GM18909 (cell line): Measurements from ENCODE around the gene GNAQ.

Experiments
- ATAC-seq: cut with Tn5 transposase; IDR thresholded peaks from one replicate; pipeline ENCODE4 v1.9.1; 2021; ENCODE audit warnings: mild to moderate bottlenecking; ENCODE audit not compliant: unreplicated experiment, poor library complexity

Gene GNAQ

DNA sequence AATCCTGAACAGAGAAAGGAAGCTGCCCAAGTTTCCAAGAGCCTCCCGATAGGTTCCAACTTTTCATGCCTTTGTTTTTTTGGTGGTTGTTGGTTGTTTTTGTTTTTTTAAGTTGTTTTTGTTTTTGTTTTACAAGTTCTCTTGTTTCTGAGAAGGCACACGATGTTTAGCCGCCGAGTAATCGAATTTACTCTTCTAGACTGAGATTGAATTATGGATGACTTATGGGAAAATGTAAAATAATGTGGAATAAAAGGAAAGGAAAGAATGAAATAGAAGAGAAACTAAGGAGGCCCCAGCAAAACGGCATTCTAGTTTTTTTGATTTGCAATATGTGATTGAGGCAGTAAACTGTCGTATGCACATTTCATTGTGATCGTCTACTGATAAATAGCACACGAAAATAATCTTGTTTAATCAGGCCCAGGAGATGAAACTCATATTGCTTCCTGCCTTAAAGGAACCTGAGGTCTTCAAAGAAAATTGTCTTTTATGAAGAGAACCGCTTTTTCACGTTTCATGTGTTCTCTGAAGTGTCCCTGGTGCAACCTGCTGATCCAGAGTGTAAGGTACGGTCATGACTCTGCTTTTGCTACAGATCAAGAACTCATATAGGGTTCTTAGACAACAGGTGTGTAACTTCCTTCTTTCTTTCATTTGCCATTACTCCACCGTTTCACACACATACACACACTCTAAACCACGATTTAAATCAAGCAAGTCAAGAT lies 1.3 kb upstream of the GNAQ start:
- no peak for ATAC-seq

DNA sequence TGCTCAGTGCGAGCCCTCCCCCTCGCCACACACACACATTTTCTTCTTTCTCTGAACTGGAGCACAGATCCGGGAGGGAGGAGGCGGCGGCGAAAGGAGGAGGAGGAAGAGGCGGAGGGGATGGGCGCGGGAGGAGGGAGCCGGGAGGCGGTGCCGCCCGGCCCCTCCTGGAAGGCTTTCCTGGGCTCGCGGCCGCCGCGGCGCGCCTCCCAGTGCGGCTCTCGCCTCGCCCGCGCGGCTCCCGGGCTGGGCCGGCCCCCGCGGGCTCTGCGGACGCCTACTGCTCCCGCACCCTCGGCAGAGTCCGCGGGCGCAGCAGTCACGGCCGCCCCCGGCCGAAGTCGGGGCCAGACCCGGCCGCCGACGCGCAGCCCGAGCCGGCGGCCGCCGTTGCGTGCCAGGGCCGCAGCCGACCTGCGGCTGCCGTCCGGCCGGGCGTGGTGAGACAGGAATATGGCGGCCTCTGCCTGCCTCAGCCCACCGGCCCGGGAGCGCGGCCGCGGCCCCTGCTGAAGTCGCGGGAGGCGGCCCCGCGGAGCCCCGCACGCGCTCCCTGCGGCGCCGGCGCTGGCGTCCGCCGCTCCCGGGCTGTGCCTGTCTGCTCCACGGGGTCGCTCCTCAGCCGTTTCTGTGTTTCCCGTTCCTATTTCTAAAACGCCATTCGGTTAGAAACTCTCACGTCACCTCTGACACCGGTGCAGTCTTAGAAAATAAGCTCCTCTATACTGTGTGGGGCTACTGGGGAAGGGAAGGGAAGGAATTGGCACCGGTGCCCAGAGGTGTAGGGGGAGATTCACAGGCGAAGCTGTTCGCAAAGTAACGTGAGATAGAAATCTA lies 500 bp upstream of the GNAQ start:
- peak; percentile 39 for ATAC-seq

DNA sequence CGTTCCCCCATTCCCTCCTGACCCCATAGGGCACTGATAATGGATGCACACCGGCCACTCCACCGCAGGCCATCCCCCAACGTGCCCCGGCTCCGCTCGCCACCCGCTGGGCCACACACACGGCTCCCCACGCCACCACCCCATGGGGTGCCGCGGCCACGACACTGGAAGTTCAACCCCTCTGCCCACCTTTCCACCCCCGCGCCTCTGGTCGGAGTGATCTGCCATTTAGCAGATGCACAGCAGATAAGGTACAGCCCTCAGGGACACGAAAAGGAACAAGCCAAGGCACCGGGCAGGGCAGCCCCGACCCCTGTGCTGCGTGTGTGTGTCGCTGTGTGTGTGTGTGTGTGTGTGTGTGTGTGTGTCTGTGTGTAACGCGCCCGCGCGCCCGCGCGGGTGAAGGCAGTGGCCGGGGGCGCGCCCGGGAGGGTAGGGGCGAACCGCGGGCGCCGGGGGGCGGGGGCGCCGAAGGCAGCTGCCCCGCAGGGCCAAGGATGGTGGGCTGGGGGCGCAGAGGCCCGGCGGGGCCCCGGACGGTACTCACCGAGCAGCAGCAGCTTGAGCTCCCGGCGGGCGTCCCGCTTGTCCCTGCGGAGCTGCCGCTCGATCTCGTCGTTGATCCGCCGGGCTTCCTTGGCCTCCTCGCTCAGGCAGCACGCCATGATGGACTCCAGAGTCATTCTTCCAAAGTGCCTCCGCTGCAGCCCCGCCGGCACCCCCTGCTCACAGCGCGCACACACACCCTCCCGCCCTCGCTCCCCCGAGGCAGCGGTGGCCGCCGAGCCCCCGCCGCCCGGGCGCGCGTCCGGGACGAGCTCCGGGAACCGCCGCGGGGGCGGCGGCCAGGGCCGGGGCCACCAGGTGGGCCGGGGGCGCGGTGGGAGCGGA lies 813 bp downstream of the GNAQ start:
- ATAC-seq, result no peak

DNA sequence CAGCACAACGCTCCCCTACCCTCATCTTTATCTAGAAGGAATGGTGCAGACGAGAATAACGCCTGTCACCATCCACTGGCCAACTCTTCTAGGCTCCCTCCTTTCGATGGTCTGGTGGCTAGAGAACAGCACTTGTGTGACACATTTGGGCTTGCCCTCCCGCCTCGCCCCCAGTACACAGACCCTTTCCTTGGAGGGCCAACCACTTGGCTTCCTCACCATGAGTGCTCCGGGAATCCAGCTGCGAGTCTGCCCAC lies 1.4 kb downstream of the GNAQ start:
- ATAC-seq, result no peak

DNA sequence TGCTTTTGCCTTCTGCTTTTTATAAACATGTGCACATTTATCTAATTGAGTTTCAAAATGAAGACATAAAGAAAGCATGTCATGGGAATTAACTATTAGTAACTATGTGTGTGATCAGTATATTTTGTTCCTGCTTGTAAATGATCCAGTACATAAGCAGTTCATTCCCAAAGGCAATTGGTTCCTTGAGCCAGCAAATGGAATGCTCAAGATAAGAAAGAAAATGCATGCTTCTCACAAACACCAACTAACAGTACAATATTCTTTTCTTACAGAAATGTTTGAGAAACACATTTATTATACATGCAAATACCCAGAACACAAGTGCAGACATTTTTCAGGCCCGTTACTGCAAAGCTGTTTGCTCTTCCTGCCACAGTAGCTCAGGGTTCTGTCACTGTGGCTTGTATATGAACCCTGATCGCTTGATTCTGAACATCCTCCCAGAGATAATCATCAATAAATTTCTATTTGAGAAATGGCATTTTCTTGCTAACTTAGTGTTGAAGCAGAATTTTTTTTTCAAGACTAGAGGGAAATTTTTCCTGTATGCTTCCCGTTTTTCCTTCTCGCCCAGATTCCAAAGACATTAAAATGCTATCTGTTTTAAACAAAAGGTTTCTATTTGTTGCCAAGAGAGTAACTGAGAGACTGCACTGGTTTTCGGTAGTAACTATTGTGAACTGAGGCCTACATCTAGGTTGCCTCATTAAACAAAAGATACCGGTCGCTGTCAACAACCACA lies 1.9 kb downstream of the GNAQ start:
- ATAC-seq, result no peak

DNA sequence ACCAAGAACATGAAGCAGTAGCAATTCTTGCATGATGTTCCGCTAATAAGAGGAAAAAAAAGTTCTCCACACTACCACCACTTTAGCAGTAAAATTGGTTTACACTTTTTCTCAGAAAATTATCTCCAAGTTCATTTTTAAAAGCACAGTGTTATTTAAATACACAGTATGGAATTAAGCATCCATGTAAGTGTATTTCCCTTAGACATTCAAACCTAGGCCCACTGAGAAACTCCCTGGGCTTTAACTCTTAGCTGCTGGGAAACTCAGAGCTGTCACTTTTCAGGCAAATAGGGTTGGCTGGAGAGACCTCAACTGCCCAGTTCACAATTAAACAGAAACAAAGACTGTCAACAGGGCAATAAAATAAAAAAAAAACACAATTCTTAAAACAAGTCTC lies 2.7 kb downstream of the GNAQ start:
- ATAC-seq, result no peak

DNA sequence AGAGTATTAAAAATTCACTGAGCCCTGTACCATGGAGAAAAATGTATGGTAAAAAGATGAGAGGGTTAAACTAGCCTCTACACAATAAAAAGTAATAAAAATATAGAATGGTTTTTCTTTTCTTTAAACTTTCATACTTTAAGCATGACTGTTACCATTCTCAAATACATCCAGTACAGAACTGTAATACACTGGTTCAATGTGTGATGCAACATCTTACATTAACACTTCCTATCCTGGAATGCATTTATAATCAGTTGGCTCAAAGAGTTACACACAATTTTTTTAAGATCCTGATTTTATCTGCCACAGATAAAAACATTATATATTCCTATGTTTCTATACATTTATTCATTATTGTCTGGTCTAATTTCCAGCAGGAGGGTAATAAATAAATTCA lies 4.7 kb downstream of the GNAQ start:
- ATAC-seq, result no peak

DNA sequence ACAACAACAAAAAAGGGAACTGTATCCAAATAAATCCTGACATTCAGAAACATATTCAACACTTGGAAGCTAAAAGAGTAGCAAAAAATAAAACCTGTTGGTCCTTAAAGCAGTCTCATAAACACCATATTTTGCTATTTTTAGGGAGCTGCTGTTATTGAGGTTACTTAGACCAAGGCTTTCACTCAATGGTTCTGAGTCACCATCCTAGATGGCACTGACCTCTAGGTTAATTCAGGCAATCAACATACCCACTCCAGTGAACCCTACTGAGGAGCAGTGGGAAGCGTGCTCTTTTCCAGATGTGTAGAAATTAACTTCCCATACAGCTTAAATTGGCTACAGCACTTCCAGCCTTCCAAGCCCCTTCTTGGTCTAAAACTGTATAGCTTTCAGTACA lies 5.2 kb downstream of the GNAQ start:
- no peak for ATAC-seq

DNA sequence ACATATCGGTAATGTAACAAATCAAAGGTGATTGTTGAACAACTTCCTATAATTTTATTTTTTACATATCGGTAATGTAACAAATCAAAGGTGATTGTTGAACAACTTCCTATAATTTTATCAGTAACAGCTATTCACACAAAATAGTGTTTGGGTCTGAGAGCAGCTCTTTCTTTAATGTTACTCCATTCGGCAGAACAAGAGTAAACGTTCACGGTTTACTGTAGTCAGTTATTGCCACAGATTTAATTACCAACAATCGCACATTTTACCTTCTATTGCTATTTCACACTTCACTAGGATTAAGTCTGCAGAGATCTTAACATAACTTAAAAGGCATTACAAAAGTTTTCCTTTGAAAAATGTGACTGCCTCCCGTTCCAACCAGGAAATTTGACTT lies 6.4 kb downstream of the GNAQ start:
- no peak for ATAC-seq

DNA sequence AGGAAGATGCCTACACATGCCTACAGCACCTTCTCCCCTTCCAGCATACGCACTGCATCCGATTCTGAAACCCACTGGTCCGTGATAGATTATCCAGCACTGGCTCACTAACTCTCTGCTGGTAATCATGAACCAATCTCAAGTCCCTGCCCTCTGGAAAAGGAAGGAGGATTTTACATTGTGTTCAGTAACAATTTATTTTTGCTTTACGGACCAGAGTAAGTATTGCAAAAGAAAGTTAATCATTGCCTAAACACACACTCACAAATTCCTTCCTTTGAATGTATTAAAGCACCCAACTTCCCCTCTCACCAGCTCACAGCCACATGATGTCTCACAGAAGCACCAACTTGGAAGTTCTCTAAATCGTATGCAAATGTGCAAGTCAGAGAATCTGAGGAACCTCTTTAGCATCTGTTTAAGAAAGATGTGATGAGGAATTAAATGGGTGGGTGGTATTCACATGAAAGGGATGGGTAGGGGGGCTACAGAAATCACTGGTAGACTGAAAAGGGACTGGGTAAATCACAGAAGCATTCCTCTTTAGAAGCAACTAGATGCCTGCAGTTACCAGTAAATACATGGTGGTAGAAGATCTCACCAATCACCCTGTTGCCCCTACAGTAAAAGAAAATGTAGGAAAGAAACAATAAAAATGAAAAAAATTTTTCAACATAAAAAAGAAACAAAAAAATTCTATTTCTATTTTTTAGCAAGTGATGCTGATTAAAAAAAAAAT lies 8.4 kb downstream of the GNAQ start:
- no peak for ATAC-seq

DNA sequence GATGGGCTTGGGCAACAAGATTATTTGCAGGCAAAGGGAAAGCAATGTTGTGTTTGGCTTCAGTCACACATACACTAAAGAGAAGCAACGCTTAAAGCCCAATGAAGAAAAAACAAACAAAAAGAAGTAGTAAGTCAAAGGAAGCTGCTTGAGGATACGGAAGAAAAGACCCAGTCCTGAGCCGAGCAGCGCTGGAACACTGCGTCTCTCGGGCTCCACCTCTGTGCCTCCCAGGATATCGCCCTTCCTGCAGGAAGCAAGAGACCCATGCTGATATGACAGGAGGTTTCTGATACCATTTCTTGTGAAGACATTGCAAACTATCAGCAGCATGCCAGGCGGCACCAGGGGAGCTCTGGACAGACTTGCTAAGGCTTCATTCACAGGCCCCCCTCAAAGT lies 9.9 kb downstream of the GNAQ start:
- ATAC-seq, result no peak

DNA sequence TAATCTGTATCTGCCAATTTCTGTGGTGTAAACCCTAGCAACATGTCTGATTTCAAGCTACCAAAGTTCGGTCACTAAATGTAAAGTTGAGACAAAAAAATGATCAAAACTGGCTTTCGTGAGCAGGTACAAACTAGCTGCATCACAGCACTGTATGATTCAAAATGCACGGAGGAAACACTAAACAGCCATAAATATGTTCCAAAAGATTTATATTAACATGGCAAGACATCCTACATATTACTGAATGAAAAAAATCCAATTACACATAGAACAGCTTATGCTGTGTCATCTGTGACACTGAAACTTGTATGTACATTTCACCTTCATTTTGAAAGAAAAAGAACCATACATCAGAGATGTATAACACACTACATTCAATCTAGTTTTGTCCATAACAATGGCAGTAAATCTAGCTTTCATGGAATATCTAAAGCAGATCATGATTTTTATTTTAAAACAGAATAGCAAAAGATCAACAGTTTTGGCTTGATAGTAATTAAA lies 14.4 kb downstream of the GNAQ start:
- ATAC-seq, result no peak

DNA sequence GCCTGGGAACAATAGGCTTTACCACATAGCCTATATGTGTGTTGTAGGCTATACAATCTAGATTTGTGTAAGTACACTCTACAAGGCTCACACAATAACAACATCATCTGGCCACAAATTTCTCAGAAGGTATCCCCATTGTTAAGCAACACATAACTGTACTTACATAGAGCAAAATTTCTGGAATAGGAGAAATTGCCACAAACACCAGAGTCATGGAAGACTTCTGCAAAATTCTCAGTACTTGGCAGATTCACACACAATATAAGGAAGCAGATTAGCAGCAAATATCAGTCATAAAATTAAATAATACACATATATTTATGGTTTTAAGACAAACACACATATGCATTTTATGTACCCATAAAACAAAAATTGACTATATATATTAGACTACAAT lies 16.4 kb downstream of the GNAQ start:
- ATAC-seq, result no peak

DNA sequence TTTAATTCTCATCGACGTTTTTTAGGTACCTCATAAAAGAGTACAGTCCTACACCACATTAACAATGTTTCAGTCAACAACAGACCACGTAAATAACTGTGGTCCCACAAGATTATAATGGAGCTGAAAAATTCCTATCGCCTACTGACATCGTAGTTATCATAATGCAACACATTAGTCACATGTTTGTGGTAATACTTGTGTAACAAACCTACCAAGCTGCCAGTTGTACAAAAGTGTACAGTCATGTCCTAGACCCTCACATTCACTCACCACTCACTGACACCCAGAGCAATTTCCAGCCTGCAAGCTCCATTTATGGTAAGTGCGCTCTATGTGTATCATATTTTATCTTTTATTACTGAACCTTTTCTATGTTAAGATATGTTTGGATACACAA lies 16.8 kb downstream of the GNAQ start:
- no peak for ATAC-seq

DNA sequence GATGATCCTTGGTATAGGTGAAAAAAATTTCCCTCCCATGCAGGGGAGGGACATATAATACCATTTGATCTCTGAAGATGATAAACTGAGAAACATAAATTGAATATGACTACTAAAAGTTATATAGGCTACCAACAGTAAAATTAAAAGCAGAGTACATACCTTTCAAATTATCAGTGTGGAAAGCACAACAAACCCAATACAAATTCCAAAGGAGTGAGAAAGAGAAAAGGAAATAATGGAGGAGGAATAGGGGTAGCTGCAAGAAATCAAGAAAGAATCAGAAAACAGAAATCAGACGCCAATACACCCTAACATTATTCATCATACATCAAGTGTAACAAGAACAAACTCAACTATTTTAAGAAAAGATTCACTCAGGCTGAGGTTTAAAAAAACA lies 17.7 kb downstream of the GNAQ start:
- no peak for ATAC-seq

DNA sequence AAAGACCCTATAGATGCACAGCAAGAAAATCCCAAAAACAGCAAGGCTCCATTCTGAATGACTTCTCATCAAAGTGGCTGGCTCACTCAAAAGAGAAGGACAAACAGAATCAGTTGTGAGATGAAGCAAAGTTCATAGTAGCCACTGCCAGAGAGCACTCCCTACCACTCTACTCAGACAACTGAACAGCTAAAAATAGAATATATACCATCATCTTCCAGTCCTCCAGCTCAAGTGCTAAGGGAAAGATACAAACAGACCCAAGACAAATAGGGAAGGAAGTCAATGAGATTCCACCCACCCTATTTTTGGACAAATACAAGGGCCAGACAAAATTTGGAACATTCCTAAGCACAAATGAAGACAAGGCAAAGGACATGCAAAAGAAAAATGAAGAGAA lies 20.6 kb downstream of the GNAQ start:
- no peak for ATAC-seq

DNA sequence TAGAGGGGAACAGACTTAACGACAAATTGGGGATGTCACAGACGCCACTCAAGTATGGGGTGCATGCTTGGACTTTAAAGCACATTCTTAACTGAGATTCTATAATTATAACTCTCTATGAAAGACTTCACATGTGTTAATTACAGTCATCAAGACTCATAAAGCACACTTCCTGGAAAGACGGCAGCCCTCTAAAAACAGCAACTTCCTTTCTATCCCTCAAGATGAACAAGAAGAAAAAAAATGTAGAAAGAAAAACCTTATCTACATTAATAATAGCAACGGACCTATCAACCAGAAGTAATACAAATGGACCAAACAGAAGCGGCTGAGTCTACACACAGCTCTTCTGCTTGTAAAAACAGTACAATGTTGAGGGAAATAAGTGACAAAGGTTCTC lies 21.2 kb downstream of the GNAQ start:
- ATAC-seq, result no peak

DNA sequence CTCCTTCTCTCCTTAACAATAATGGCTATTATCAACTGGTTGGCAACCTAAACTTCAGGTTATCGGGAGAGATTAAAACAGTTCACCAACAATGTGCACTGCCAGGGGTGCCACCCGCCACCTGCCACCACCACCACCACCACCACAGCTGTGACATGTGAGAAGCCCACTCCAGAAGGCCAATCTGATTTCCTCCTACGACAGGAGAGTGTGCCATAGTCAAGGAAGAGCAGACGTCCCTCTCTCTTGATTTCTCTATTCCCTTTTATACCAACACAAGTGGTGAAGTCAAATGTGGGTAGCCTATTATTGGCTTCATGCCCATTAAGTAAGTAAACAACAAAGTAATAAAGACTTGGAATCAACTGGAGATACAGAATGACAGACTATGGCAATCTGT lies 22.4 kb downstream of the GNAQ start:
- ATAC-seq, result no peak

DNA sequence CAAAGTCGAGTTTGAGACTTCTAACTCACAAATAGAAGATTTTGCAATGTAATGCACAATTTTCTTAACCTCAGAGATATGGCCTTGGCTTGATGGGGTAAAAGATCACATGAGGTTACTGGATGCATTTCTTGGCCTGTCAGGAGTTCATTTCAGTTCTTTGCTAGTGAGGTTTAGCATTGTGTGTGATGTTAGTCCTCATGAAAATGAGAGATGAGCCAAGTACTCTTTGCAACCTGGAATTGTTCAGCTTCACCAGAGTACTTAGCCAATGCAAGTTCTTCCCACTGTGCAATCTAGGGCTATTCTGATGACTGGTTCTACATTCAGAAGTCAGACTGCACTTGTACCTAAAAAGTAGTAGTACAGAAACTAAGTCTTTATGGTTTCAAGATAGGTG lies 24.9 kb downstream of the GNAQ start:
- ATAC-seq, result no peak
